HEK293 (cell line): ENCODE measurements around the gene ESRRG.

Source experiments
- HOXA7 ChIP-seq: sonication (generic); formaldehyde crosslinking; IDR thresholded peaks from 2 replicates; pipeline ENCODE4 v1.8.1; 2022; ENCODE audit warnings: missing genetic modification reagents, borderline replicate concordance
- SP2 ChIP-seq: fragments of 450-650 bp; formaldehyde crosslinking; IDR thresholded peaks from 2 replicates; pipeline ENCODE4 v1.5.1; 2016; ENCODE audit warnings: missing biosample characterization, missing genetic modification characterization
- ZNF747 ChIP-seq: fragments of 450-650 bp; formaldehyde crosslinking; IDR thresholded peaks from 2 replicates; pipeline ENCODE4 v1.5.1; 2016; ENCODE audit warnings: missing biosample characterization, missing genetic modification characterization
- TF ChIP-seq, protein P1 (sequence below): fragments of 450-650 bp; formaldehyde crosslinking; IDR thresholded peaks from 2 replicates; pipeline ENCODE4 v1.5.1; 2016; ENCODE audit warnings: missing biosample characterization, missing genetic modification characterization
- TF ChIP-seq, protein P2 (sequence below): fragments of 450-650 bp; formaldehyde crosslinking; IDR thresholded peaks from 2 replicates; pipeline ENCODE4 v1.5.1; 2016; ENCODE audit warnings: missing biosample characterization, missing genetic modification characterization

DNA sequence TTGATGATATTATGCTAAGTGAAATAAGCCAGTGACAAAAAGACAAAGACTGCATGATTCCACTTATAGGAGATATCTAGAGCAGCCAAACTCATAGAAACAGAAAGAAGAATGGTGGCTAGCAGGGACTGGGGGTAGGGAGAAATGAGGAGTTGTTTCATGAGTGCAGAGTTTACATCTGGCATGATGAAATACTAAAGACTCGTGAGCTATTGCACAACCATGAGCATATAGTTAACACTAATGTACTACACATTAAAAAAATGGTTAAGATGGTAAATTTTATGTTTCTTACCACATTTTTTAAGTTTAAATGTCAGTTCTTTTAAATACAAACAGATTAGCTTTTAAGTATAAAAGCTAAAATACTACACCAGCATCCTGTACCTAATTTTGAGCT is 57.8 kb downstream of the ESRRG start:
- no peak for TF ChIP-seq ZNF747
- no peak for TF ChIP-seq HOXA7
- TF ChIP-seq, protein P1, sequence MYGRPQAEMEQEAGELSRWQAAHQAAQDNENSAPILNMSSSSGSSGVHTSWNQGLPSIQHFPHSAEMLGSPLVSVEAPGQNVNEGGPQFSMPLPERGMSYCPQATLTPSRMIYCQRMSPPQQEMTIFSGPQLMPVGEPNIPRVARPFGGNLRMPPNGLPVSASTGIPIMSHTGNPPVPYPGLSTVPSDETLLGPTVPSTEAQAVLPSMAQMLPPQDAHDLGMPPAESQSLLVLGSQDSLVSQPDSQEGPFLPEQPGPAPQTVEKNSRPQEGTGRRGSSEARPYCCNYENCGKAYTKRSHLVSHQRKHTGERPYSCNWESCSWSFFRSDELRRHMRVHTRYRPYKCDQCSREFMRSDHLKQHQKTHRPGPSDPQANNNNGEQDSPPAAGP, result no peak
- TF ChIP-seq, protein P2, sequence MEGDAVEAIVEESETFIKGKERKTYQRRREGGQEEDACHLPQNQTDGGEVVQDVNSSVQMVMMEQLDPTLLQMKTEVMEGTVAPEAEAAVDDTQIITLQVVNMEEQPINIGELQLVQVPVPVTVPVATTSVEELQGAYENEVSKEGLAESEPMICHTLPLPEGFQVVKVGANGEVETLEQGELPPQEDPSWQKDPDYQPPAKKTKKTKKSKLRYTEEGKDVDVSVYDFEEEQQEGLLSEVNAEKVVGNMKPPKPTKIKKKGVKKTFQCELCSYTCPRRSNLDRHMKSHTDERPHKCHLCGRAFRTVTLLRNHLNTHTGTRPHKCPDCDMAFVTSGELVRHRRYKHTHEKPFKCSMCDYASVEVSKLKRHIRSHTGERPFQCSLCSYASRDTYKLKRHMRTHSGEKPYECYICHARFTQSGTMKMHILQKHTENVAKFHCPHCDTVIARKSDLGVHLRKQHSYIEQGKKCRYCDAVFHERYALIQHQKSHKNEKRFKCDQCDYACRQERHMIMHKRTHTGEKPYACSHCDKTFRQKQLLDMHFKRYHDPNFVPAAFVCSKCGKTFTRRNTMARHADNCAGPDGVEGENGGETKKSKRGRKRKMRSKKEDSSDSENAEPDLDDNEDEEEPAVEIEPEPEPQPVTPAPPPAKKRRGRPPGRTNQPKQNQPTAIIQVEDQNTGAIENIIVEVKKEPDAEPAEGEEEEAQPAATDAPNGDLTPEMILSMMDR (tag by site-specific recombination), result no peak
- TF ChIP-seq SP2 (tag by site-specific recombination), result no peak
